Adipocyte (in vitro differentiated cells): ENCODE results near the gene LMX1A.
A peak's percentile ranks its signal among the peaks of the same experiment; 100 is the strongest.

ENCODE experiments used
- DNase-seq: peaks from one replicate; pipeline ENCODE4 v3.0.0-alpha.2; 2015; ENCODE audit warnings: low read depth
- H3K27me3 ChIP-seq: replicated peaks from 2 replicates; pipeline ENCODE4 v1.7.0; 2013; ENCODE audit warnings: mild to moderate bottlenecking, low read length, moderate library complexity; ENCODE audit not compliant: control insufficient read depth, insufficient read depth
- H3K36me3 ChIP-seq: 2 replicates; pipeline ENCODE4 v1.7.0; 2013; ENCODE audit warnings: low read length, mild to moderate bottlenecking, moderate library complexity; ENCODE audit not compliant: control insufficient read depth, insufficient read depth, severe bottlenecking
- H3K4me1 ChIP-seq: 2 replicates; pipeline ENCODE4 v1.7.0; 2013; ENCODE audit warnings: mild to moderate bottlenecking, low read length, moderate library complexity; ENCODE audit not compliant: control insufficient read depth, insufficient read depth
- H3K4me3 ChIP-seq: 2 replicates; pipeline ENCODE4 v1.7.0; 2013; ENCODE audit warnings: mild to moderate bottlenecking, low read length, moderate library complexity
- H3K9ac ChIP-seq: 2 replicates; pipeline ENCODE4 v1.7.0; 2013; ENCODE audit warnings: mild to moderate bottlenecking, low read length, moderate library complexity
- H3K9me3 ChIP-seq: 2 replicates; pipeline ENCODE4 v1.7.0; 2013; ENCODE audit warnings: mild to moderate bottlenecking, low read length, moderate library complexity; ENCODE audit not compliant: control insufficient read depth

Gene LMX1A

GRCh38 chr1:165254376-165254775, 102.1 kb downstream of the LMX1A start:
- peaks cover 2% of the 10 kb centered on the region for H3K9me3 ChIP-seq
- H3K36me3 ChIP-seq: no peaks in the 10 kb centered on the region
- H3K4me1 ChIP-seq: peaks cover 22% of the 10 kb centered on the region
- DNase-seq: no peak
- no peak overlapping the region for H3K4me3 ChIP-seq
- peaks cover 23% of the 10 kb centered on the region for H3K27me3 ChIP-seq
- H3K9ac ChIP-seq: no peak overlapping the region

GRCh38 chr1:165253818-165254254, 102.7 kb downstream of the LMX1A start:
- H3K27me3 ChIP-seq: peaks cover 23% of the 10 kb centered on the region

GRCh38 chr1:165248969-165249571, 107.4 kb downstream of the LMX1A start:
- no peak overlapping the region for H3K4me3 ChIP-seq
- H3K4me1 ChIP-seq: no peaks in the 10 kb centered on the region
- no peak for DNase-seq
- H3K9ac ChIP-seq: no peak overlapping the region
- no peaks in the 10 kb centered on the region for H3K36me3 ChIP-seq
- H3K9me3 ChIP-seq: peaks cover 7% of the 10 kb centered on the region
- H3K27me3 ChIP-seq: peaks cover 27% of the 10 kb centered on the region

More at GRCh38 chr1:165253818-165254254, 102.7 kb downstream of the LMX1A start:
- H3K9me3 ChIP-seq: peaks cover 7% of the 10 kb centered on the region
- H3K4me1 ChIP-seq: peaks cover 18% of the 10 kb centered on the region
- DNase-seq: no peak
- no peak overlapping the region for H3K4me3 ChIP-seq
- H3K36me3 ChIP-seq: no peaks in the 10 kb centered on the region
- H3K9ac ChIP-seq: no peak overlapping the region

GRCh38 chr1:165241952-165242351, 114.6 kb downstream of the LMX1A start:
- no peak for DNase-seq
- no peaks in the 10 kb centered on the region for H3K9me3 ChIP-seq
- no peak overlapping the region for H3K4me3 ChIP-seq
- H3K36me3 ChIP-seq: no peaks in the 10 kb centered on the region
- no peaks in the 10 kb centered on the region for H3K4me1 ChIP-seq
- H3K27me3 ChIP-seq: peaks cover 14% of the 10 kb centered on the region
- H3K9ac ChIP-seq: no peak overlapping the region

- Histone ChIP-seq H3K9me3 (no peaks in the 10 kb centered on the region), H3K4me1 (no peaks in the 10 kb centered on the region), H3K36me3 (no peaks in the 10 kb centered on the region), H3K9ac (no peak overlapping the region), H3K4me3 (no peak overlapping the region), H3K27me3 (peaks cover 17% of the 10 kb centered on the region)
- DNase-seq: no peak
Observed at GRCh38 chr1:165241321-165241720, 115.2 kb downstream of the LMX1A start.

GRCh38 chr1:165240492-165240891, 116.0 kb downstream of the LMX1A start:
- no peak for DNase-seq
- no peak overlapping the region for H3K9ac ChIP-seq
- H3K36me3 ChIP-seq: no peaks in the 10 kb centered on the region
- no peak overlapping the region for H3K4me3 ChIP-seq
- peaks cover 25% of the 10 kb centered on the region for H3K27me3 ChIP-seq
- peaks cover 6% of the 10 kb centered on the region for H3K4me1 ChIP-seq
- H3K9me3 ChIP-seq: no peaks in the 10 kb centered on the region

GRCh38 chr1:165239873-165240272, 116.6 kb downstream of the LMX1A start:
- Histone ChIP-seq H3K27me3 (peaks cover 30% of the 10 kb centered on the region), H3K4me1 (peaks cover 12% of the 10 kb centered on the region), H3K4me3 (no peak overlapping the region), H3K9me3 (no peaks in the 10 kb centered on the region), H3K9ac (no peak overlapping the region), H3K36me3 (no peaks in the 10 kb centered on the region)
- no peak for DNase-seq

- H3K4me3 ChIP-seq: peak overlapping the region; percentile 73
- DNase-seq: no peak
- no peaks in the 10 kb centered on the region for H3K36me3 ChIP-seq
Observed at GRCh38 chr1:165235777-165236291, 120.7 kb downstream of the LMX1A start.

GRCh38 chr1:165235155-165235776, 121.2 kb downstream of the LMX1A start:
- no peaks in the 10 kb centered on the region for H3K36me3 ChIP-seq
- peaks cover 46% of the 10 kb centered on the region for H3K27me3 ChIP-seq
- H3K9ac ChIP-seq: peak overlapping the region; percentile 31
- DNase-seq: no peak
- H3K9me3 ChIP-seq: no peaks in the 10 kb centered on the region
- H3K4me3 ChIP-seq: peak overlapping the region; percentile 73
- H3K4me1 ChIP-seq: peaks cover 29% of the 10 kb centered on the region

More at GRCh38 chr1:165235777-165236291, 120.7 kb downstream of the LMX1A start:
- H3K9me3 ChIP-seq: no peaks in the 10 kb centered on the region
- peak overlapping the region; percentile 31 for H3K9ac ChIP-seq
- peaks cover 29% of the 10 kb centered on the region for H3K4me1 ChIP-seq
- H3K27me3 ChIP-seq: peaks cover 46% of the 10 kb centered on the region

- Histone ChIP-seq H3K4me3 (no peak overlapping the region), H3K9ac (peak overlapping the region; percentile 13), H3K4me1 (peaks cover 29% of the 10 kb centered on the region), H3K36me3 (no peaks in the 10 kb centered on the region), H3K27me3 (peaks cover 51% of the 10 kb centered on the region), H3K9me3 (no peaks in the 10 kb centered on the region)
- no peak for DNase-seq
Observed at GRCh38 chr1:165234149-165234548, 122.4 kb downstream of the LMX1A start.

GRCh38 chr1:165228676-165229075, 127.8 kb downstream of the LMX1A start:
- H3K27me3 ChIP-seq: peaks cover 26% of the 10 kb centered on the region
- H3K4me1 ChIP-seq: peaks cover 7% of the 10 kb centered on the region
- H3K4me3 ChIP-seq: no peak overlapping the region
- peak; percentile 15 for DNase-seq
- H3K36me3 ChIP-seq: no peaks in the 10 kb centered on the region
- no peak overlapping the region for H3K9ac ChIP-seq
- no peaks in the 10 kb centered on the region for H3K9me3 ChIP-seq
